ENCODE measurements around the gene CASTOR2. TPM values are rescaled to one million over a fixed set of nuclear protein-coding genes. Genes with fewer than 3 reads are reported as not detected.
A peak's percentile ranks its signal among the peaks of the same experiment; 100 is the strongest.
"Not testable (repeated sequence)": the region's sequence is repeated elsewhere in the genome, so short reads cannot be mapped to it uniquely, and the experiment has no call there.

CASTOR2 gene
- 31.3 TPM for total RNA-seq
- long read RNA-seq, partial matches to known transcripts, result 0 of 3 reads
- long read RNA-seq, other reads (novel, unspliced or antisense), result 1 of 3 reads

DNA sequence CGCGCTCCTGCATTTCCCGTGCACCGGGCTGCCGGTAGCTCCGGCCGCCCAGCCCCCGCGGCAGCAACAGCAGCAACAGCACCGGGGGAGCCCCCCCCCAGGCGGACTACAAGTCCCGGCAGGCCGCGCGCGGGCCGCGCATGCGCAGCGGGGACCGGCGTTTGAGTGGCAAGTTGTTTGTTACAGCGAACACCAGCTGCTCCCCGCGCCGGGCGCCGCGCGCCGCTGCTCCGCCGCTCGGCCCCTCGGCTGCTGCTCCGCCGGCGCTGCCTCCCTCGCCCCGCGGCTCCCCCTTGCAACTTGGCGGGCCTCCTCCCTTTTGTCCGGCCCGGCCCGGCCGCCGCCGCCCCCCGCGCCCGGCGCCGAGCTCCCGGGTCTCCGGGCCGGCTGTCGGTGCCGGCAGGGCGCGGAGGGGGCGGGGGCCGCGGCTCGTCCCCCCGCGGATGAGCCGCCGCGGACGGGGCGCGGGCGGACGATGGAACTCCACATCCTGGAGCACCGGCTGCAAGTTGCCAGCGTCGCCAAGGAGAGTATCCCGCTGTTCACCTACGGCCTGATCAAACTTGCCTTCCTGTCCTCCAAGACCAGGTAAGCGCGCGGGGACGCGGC is at the start of gene CASTOR2:
TSS of gene CASTOR2 (plus strand) at position 195 of the 609 bp plus-strand sequence. CDS start at position 476, 281 bp downstream.
- intact Hi-C loops (cut with DNase I), result not testable (repeated sequence)
- ATAC-seq, result peak; percentile 95
- peak; percentile 81 for DNase-seq (ENCODE audit: missing footprints)

DNA sequence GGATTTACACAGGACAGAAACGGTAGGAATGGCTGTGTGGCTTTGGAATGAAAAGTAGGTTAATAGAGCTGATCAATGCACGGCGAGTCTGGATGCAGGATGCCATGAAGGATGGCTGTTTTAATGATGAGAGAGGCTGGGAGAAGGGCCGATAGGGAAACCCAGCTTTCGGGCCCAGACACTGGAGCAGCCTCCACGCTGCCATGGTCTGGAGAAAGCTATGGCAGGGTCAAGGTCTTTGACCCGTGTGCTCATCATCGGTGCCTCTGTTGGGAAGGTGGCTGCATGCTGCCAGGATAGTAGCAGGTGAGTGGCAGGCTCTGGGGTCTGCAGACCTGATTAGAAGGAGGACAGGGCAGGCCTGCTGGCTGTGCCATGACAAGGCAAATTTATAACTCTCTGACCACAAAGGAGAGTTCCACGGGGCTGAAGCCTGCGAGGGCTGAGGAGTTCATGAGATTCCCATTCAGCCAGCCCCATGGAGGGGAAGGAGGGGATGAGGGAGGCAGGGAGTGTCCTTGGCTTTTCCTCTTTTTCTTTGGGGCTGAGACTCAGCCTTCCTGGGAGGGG is 42.1 kb upstream of the CASTOR2 start:
- ATAC-seq; DNase-seq (ENCODE audit: missing footprints); intact Hi-C loops (cut with DNase I): not testable (repeated sequence)

- intact Hi-C loops (cut with DNase I); DNase-seq (ENCODE audit: missing footprints); ATAC-seq: not testable (repeated sequence)
These were observed 40.9 kb upstream of the CASTOR2 start for GRCh38 chr7:74923644-74924043.

DNA sequence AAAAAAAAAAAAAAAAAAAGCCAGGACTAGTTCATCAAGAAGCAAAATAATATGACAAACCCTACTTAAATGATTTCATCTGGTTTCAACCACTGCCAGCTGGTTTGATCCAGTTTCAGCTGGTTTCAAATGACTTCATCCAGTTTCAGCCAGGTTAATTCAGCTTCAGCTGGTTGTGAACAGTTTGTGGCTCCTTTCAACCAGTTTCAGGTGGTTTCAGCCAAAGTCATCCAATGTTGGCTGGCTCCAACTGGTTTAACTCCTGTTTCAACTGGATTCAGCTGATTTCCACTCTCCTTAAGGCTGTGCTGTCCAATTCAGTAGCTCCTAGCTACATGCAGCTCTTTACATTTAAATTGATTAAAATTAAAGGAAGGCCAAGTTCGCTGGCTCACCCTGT is 37.5 kb upstream of the CASTOR2 start:
- DNase-seq (ENCODE audit: missing footprints); intact Hi-C loops (cut with DNase I); ATAC-seq: not testable (repeated sequence)

DNA sequence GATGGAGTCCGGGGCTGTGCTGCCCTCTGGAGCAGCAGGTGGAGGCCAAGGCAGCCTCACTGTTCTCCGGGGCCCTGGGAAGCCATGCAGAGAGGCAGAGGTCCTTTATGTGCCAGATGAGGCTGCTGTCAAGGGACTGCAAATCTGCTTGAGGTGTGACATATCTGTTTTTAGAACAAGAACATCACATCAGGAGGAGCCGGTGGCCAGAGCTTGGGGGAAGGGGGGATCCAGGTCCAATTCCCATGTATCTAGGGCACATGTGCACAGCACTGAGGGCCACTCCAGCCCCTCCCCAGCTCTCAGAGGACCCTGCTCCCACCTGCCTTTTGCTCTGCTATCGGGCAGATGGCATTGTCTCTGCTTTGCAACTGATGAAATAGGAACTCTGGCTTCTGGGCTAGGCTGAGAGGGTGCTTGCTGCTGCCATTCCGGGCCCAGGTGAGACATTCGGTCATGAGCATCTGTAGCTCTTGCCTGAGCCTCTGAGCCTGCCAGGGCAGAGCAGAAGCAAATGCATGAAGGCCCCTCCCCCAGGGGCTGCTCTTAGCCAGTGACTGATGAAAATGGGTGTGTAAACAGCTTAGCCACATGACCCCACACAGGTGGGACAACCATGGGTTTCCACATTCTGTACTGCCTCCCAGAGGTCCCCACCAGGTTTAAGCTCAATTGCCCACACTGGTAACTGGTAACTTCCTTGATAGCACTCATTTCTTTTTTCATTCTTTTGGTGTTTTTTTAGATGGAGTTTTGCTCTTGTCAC is 32.8 kb upstream of the CASTOR2 start:
- DNase-seq (ENCODE audit: missing footprints); intact Hi-C loops (cut with DNase I); ATAC-seq: not testable (repeated sequence)

DNA sequence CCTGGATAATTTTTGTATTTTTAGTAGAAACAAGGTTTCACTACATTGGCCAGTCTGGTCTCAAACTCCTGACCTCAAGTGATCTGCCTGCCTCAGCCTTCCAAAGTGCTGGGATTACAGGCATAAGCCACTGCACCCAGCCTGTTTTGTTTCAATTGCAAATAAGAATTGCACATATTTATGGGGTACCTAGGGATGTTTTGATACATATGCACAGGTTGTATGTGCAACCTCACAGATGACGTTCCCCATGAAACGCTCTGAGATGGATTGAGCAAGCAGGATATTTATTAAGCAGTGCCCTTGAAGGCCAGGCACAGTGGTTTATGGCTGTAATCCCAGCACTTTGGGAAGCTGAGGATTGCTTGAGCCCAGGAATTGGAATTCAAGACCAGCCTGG is 25.1 kb upstream of the CASTOR2 start:
- ATAC-seq; intact Hi-C loops (cut with DNase I); DNase-seq (ENCODE audit: missing footprints): not testable (repeated sequence)

DNA sequence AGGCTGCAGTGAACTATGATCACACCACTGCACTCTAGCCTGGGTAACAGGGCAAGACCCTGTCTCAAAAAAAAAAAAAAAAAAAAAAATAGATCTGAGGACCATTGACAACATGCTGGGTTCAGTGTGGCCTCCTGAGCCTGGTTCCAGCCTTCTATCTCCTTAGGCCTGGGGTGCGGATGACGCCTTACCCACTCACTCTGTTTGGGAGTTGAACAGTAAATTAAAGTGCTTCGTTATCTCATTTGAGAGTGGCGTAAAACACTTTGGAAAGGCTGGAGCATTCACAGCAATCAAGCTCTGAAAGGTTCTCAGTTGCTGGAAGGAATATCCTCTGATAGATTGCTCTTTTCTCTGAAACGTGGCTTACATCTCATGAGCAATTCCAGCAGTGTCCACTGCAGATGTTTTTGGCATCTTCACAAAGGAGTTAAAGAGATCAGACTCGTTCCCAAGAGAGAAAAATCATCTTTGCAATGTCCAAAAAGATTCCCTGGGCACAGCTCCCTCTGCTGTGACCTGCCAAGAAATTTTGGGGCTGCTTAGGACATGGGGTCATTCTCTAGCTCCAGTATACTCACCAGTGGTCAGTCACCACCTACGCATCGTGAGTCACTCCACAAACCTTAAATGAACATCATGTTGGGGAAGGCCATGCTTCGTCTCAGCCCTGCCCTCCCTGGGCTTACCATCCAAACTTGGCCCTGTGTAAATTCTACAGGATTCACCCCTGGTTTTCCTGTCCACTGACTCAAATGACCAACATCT is 23.0 kb upstream of the CASTOR2 start:
- peak; percentile 60 for ATAC-seq
- intact Hi-C loops (cut with DNase I); DNase-seq (ENCODE audit: missing footprints): not testable (repeated sequence)

DNA sequence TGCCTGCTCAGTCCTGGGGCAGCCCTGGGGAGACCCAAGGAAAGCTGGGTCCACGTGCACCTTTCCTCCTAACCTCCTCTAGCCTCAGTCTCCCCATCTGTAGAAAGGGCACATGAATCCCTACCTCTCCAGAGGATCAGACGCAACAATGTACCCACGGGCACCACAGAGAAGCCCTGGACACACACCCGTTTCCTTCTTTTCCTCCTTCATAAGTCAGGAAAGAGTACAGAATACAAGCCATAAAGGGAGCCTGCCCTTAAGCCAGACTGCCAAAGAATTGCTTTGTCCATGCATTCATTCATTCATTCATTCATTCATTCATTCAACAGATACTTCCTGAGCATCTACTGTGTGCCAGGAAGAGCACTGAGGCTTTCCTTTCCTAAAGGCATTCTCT is 20.6 kb upstream of the CASTOR2 start:
- DNase-seq (ENCODE audit: missing footprints); intact Hi-C loops (cut with DNase I); ATAC-seq: not testable (repeated sequence)

DNA sequence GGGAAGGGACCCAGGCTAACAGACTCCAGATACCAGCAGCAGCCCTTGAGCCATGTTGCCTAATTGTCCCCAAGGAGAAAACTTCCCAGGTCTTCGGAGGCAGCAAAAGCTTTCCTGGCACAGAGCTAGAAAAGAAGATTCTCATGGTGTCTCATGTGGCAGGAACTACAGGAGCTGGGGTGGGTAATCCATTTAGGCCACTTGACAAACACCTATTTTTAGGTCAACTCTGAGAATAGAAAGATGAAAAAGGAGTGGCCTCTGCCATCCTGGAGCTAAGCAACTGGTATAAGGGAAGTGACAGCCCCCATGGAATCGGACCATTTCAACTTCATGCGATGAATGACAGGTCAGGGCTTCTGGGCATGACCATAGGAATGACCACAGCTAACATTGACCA is 16.8 kb upstream of the CASTOR2 start:
- DNase-seq (ENCODE audit: missing footprints); ATAC-seq; intact Hi-C loops (cut with DNase I): not testable (repeated sequence)

DNA sequence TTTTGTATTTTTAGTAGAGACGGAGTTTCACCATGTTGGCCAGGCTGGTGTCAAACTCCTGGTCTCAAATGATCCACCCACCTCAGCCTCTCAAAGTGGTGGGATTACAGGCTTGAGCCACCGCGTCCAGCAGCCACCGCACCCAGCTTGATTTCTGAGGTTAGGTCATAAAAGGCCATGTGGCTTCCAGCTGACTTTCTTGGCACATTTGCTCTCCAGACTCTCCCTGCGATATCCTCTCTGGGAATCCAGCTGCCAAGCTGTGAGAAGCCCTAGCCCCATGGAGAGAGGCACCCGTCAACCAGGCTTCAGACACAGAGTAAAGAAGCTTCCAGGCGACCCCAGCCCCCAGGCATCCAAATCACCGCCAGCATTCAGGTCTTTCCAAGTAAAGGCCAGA is 10.7 kb upstream of the CASTOR2 start:
- ATAC-seq; intact Hi-C loops (cut with DNase I); DNase-seq (ENCODE audit: missing footprints): not testable (repeated sequence)

DNA sequence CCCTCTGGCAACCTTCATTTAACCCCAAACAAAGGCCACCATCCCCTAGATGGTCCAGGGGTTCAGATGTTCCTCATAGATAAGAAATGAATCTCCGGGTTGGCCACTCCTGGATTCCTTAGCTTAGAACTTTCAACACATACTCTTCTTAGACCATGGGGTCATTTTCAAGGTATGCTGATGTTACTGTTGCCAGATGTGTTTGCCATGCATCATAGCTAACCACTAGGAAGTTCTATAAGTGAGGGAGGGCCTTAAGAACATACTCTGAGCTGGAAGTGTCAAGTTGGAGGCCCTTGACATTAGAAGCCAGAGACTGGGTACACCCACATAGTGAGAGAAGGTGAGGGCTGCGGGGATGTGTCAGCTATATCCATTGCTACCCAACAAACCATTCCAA is 6.2 kb upstream of the CASTOR2 start:
- intact Hi-C loops (cut with DNase I); ATAC-seq; DNase-seq (ENCODE audit: missing footprints): not testable (repeated sequence)

- peak; percentile 2 for ATAC-seq
- intact Hi-C loops (cut with DNase I), result not testable (repeated sequence)
These were observed 598 bp upstream of the CASTOR2 start for GRCh38 chr7:74963704-74964510.

GRCh38 chr7:74966208-74966854 is 1.8 kb downstream of the CASTOR2 start:
- ATAC-seq; intact Hi-C loops (cut with DNase I); DNase-seq (ENCODE audit: missing footprints): not testable (repeated sequence)

More at GRCh38 chr7:74963704-74964510, 598 bp upstream of the CASTOR2 start:
- DNase-seq (ENCODE audit: missing footprints), result peak; percentile 76

DNA sequence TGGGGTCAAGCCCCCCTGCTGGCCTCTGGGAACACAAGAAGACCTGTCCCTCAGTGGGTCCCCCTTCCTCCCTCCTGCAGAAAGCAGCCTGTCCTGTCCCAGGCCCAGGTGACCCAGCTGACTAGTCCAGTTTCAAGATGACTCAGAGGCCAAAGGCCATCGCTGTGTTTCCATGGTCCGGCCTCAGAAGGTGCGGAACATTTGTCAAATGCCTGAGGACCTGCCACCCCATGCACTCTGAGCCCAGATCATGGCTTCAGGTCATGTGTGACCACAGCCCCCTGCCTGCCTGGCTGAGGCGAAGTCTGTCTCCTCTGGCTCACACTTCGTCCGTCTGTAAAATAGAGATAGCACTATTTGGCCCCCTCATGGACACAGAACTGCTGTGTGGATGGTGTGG is 2.4 kb downstream of the CASTOR2 start:
- DNase-seq (ENCODE audit: missing footprints); ATAC-seq; intact Hi-C loops (cut with DNase I): not testable (repeated sequence)

DNA sequence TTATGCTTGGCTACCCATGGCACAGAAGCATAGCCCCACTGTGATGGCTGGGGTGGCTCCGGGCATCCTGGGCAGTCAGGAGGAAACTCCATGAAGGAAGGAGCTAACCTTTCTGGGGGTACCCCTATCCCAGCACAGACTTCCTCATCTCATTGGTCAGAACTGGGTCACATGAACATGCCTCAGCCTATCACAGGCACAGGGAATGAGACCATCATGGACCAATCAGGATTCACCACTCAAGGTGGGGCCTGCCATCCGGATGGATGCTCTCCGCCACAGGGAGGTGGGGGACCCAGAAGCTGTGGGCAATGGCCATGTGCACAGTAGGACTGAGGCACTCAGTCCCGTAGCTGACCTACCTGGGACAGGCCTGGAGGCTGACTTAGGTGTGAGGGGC is 6.9 kb downstream of the CASTOR2 start:
- DNase-seq (ENCODE audit: missing footprints); intact Hi-C loops (cut with DNase I); ATAC-seq: not testable (repeated sequence)

DNA sequence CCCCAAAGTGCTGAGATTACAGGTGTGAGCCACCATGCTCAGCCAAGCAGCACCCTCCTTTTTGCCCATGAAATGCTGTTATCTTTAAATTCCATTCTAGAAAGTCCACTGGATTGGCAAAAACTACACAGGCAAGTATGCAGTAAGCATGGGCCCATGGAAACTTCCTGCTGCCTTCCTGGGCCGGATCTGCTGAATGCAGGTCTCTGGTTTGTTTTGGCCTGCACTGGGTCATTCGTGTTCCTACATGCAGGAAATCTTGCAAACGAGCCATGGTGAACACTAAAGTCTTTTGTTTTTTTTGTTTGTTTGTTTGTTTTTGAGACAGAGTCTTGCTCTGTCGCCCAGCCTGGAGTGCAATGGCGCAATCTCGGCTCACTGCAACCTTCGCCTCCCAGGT is 7.9 kb downstream of the CASTOR2 start:
- not testable (repeated sequence) for ATAC-seq

GRCh38 chr7:74975959-74976358 is 11.5 kb downstream of the CASTOR2 start:
- DNase-seq (ENCODE audit: missing footprints); ATAC-seq; intact Hi-C loops (cut with DNase I): not testable (repeated sequence)

More for the DNA sequence above, 7.9 kb downstream of the CASTOR2 start:
- intact Hi-C loops (cut with DNase I); DNase-seq (ENCODE audit: missing footprints): not testable (repeated sequence)

Data from Right ventricle myocardium inferior (tissue), 1 donor.